Thyroid gland (tissue), 4 donors: ENCODE data around the gene FAM120B. TPM values are rescaled to one million over a fixed set of nuclear protein-coding genes. Genes with fewer than 3 reads are reported as not detected.

Experiments
- DNase-seq, 2 donors: peaks; one replicate each; pipeline ENCODE4 v3.0.0-alpha.2; 2019
- H3K27ac ChIP-seq, 3 donors: fragments of 200-600 bp; sonication (generic); 1 replicate in 2 of 3; 2 replicates in 1 of 3; pipeline ENCODE4 v1.5.1; 2016 to 2019; ENCODE audit warnings: mild to moderate bottlenecking in 1 of 3, moderate library complexity in 1 of 3
- H3K27me3 ChIP-seq: fragments of 200-600 bp; sonication (generic); one replicate; pipeline ENCODE4 v1.5.1; 2019
- H3K36me3 ChIP-seq, 2 donors: fragments of 200-600 bp; sonication (generic); one replicate each; pipeline ENCODE4 v1.5.1; 2016 to 2019
- H3K4me1 ChIP-seq, 2 donors: fragments of 200-600 bp; sonication (generic); one replicate each; pipeline ENCODE4 v1.5.1; 2017 to 2019
- H3K4me3 ChIP-seq, 3 donors: fragments of 200-600 bp; sonication (generic); replicated peaks in 1 of 3; 1 replicate in 2 of 3; 2 replicates in 1 of 3; pipeline ENCODE4 v1.5.1; 2016; ENCODE audit warnings: mild to moderate bottlenecking in 1 of 3
- H3K9me3 ChIP-seq: fragments of 200-600 bp; sonication (generic); one replicate; pipeline ENCODE4 v1.5.1; 2017
- CTCF ChIP-seq, 6 experiments: fragments of 200-600 bp in 3 of 6; fragments of 450-650 bp in 3 of 6; sonication (generic) in 3 of 6; IDR thresholded peaks; one replicate each; pipeline ENCODE4 v1.5.1; 2016 to 2019; ENCODE audit warnings: antibody characterized with exemption in 6 of 6, mild to moderate bottlenecking in 2 of 6, inconsistent platforms in 1 of 6, moderate library complexity in 1 of 6
- POLR2A ChIP-seq, 2 donors: fragments of 450-650 bp; IDR thresholded peaks; one replicate each; pipeline ENCODE4 v1.6.1; 2017; ENCODE audit warnings: antibody characterized with exemption in 2 of 2, mild to moderate bottlenecking in 2 of 2, moderate library complexity in 1 of 2
- WGBS, 2 donors: methylation state at CpG; one replicate each; pipeline ENCODE4 v1.1.5; 2017; 5-methylcytosine and 5-hydroxymethylcytosine counted together
- intact Hi-C: fragments of 100-400 bp; cut with DNase I; formaldehyde crosslinking; loops from one replicate; pipeline ENCODE4 v1.15.1; 2023
- total RNA-seq, 4 donors: library from RNA; depleted of rRNA; stranded (reverse); fragments of >200 nt; gene quantifications; one replicate each; pipeline ENCODE4 v1.2.3, GENCODE V29; 2016

The FAM120B gene
- total RNA-seq, 4 donors from 2014 or later = 26.9 to 38.4 (median 27.7) TPM

DNA sequence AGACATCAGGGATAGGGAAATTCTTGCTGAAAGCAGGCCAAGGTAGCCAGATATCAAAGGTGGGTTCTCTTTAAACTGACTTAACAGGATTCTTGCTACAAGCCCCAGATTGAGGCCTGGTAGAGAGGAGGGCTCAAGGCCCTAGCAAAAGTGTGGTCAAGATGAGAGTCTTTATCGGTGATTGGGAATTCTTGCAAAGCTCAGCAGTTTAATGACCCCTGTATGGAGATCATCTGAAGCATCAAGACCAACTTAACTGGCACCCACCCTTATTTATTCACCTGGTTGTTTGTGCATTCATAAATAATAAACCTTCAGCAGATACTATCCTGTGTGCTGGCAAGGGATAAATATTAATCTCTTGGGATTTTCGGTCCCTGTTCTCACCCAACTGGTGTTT lies 6.3 kb downstream of the FAM120B start:
- DNase-seq = no peak
- intact Hi-C loops = no loop called here
- no peaks in the 10 kb centered on the region for H3K9me3 ChIP-seq
- no peaks in the 10 kb centered on the region for H3K27me3 ChIP-seq
- peaks cover 16 to 20% of the 10 kb centered on the region in 2 donors for H3K4me1 ChIP-seq
- no peak for TF ChIP-seq POLR2A (IDR thresholded peaks at IDR 0.05)
- TF ChIP-seq CTCF (IDR thresholded peaks at IDR 0.05) = no peak
- 89 to 100% methylated on average over 2 of the region's 2 CpGs for WGBS, 2 donors
- no peak overlapping the region for H3K4me3 ChIP-seq
- H3K36me3 ChIP-seq = peaks cover 0 to 4% of the 10 kb centered on the region in 2 donors
- no peak overlapping the region for H3K27ac ChIP-seq

DNA sequence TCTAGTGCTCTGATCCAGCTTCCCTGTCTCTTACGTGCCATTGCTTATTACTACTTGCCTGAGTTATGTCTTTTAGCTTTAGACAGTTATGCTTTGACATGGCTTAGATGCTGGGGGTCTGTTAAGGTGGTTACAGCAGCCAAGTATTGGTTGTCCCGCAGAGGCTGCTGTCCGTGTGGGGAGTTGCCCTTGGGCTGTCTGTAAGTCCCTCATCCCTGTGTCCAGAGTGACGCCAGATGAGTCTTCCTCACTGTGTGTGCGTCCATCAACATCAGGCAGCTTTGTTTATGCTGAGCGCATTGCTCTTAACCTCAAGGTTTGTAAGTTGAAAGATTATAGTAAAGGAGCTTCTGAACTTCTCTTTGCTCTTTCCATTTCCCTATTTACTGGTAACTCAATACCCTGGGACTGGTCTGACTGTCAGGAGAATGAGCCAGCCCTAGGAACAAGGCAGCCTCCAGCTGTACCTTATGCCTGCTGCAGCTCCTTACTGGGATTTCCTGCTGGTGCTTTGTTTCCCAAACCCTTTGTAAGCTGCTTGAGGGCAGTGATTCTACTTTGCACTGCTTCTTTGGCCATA lies 7.2 kb downstream of the FAM120B start:
- Histone ChIP-seq H3K27ac (no peak overlapping the region), H3K36me3 (peaks cover 0 to 10% of the 10 kb centered on the region in 2 donors), H3K27me3 (no peaks in the 10 kb centered on the region), H3K4me3 (no peak overlapping the region), H3K4me1 (peaks cover 6 to 12% of the 10 kb centered on the region in 2 donors), H3K9me3 (no peaks in the 10 kb centered on the region)
- TF ChIP-seq POLR2A (IDR thresholded peaks at IDR 0.05) = no peak
- no peak for TF ChIP-seq CTCF (IDR thresholded peaks at IDR 0.05)
- intact Hi-C loops = no loop called here
- no peak for DNase-seq
- WGBS, 2 donors = 93 to 96% methylated on average over 6 of the region's 6 CpGs

- intact Hi-C loops = no loop called here
- H3K27ac ChIP-seq = no peak overlapping the region
- no peak overlapping the region for H3K4me3 ChIP-seq
- no peak for DNase-seq
- no peaks in the 10 kb centered on the region for H3K27me3 ChIP-seq
- no peak for TF ChIP-seq CTCF (IDR thresholded peaks at IDR 0.05)
- no peak for TF ChIP-seq POLR2A (IDR thresholded peaks at IDR 0.05)
- WGBS, 2 donors = 80 to 88% methylated on average over 5 of the region's 5 CpGs
- no peaks in the 10 kb centered on the region for H3K9me3 ChIP-seq
- peaks cover 0 to 13% of the 10 kb centered on the region in 2 donors for H3K36me3 ChIP-seq
- H3K4me1 ChIP-seq = peaks cover 3 to 10% of the 10 kb centered on the region in 2 donors
These were observed 8.4 kb downstream of the FAM120B start for GRCh38 chr6:170314983-170315382.

DNA sequence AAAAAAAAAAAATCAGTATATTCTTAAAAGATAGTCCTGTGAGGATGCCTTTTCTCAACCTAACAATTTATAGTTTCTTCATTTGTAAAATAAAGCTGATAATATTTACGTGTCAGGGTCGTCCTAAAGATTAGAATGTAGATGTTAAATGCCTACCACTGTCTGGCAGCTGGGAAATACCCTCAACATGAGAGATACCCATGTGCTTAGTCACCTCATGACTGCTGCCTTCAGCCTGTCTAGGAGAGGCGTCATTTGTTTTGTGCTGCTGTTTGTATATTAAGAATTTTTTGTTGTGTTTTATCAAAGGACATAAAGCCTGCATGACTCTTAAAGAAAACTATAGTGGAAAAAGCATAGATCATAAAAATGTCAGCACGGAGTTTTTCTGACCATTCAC lies 9.5 kb downstream of the FAM120B start:
- H3K9me3 ChIP-seq = no peaks in the 10 kb centered on the region
- H3K27me3 ChIP-seq = no peaks in the 10 kb centered on the region
- DNase-seq = no peak
- H3K27ac ChIP-seq = no peak overlapping the region
- H3K4me3 ChIP-seq = no peak overlapping the region
- 94 to 97% methylated on average over 4 of the region's 4 CpGs for WGBS, 2 donors
- intact Hi-C loops = no loop called here
- TF ChIP-seq POLR2A (IDR thresholded peaks at IDR 0.05) (no peak), CTCF (IDR thresholded peaks at IDR 0.05) (no peak)
- H3K36me3 ChIP-seq = peaks cover 0 to 13% of the 10 kb centered on the region in 2 donors
- H3K4me1 ChIP-seq = peaks cover 0 to 6% of the 10 kb centered on the region in 2 donors

- no peak overlapping the region for H3K4me3 ChIP-seq
- H3K9me3 ChIP-seq = no peaks in the 10 kb centered on the region
- 78 to 90% methylated on average over 1 of the region's 1 CpG for whole genome bisulfite sequencing, 2 donors
- TF ChIP-seq CTCF (IDR thresholded peaks at IDR 0.05) (no peak), POLR2A (IDR thresholded peaks at IDR 0.05) (no peak)
- no peak overlapping the region for H3K27ac ChIP-seq
- H3K4me1 ChIP-seq = peaks cover 0 to 6% of the 10 kb centered on the region in 2 donors
- peaks cover 0 to 13% of the 10 kb centered on the region in 2 donors for H3K36me3 ChIP-seq
- DNase-seq = no peak
- H3K27me3 ChIP-seq = no peaks in the 10 kb centered on the region
- intact Hi-C loops = no loop called here
These were observed 10.5 kb downstream of the FAM120B start for GRCh38 chr6:170317076-170317475.
